ENCODE results near the gene SORCS3. TPM values are rescaled to one million over a fixed set of nuclear protein-coding genes. Genes with fewer than 3 reads are reported as not detected.

SORCS3 gene
- total RNA-seq, 4 donors from 2014 or later, result 0.12 to 0.32 (median 0.15) TPM; not detected in 1

DNA sequence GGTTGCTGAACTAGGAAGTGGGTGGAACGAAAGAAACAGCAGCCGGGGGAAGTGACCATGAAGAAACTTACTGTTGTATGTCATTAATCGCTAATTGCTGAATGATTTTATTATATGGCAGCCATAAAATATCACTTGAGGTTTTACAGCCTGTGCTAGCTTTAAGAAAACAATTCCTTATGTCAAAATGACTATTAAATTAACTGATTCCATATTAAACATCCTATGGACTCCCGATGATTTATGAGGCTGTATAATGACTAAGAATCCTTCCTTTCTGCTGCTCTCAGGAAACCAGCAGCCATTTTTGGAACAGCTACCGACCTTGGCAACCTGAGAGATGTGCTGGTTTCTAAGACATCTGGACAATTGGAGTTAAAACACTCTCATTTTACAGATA, 421.9 kb downstream of the SORCS3 start:
- no peak for DNase-seq (ENCODE audit: low spot score in 2 of 2)
- TF ChIP-seq POLR2A (IDR thresholded peaks at IDR 0.05) (no peak), CTCF (IDR thresholded peaks at IDR 0.05) (no peak)
- H3K4me3 ChIP-seq (ENCODE audit: low read depth, poor library complexity, severe bottlenecking), result no peak overlapping the region
- intact Hi-C loops (cut with DNase I; ENCODE audit: low total_unique reads), result no loop called here
- WGBS, 2 donors, result 52 to 61% methylated on average over 5 of the region's 5 CpGs

- intact Hi-C loops (cut with DNase I; ENCODE audit: low total_unique reads), result no loop called here
- TF ChIP-seq POLR2A (IDR thresholded peaks at IDR 0.05) (no peak), CTCF (IDR thresholded peaks at IDR 0.05) (no peak)
- no peak overlapping the region for H3K4me3 ChIP-seq (ENCODE audit: low read depth, poor library complexity, severe bottlenecking)
- DNase-seq (ENCODE audit: low spot score in 2 of 2), result no peak
- 32 to 40% methylated on average over 5 of the region's 5 CpGs for WGBS, 2 donors
These were observed 422.7 kb downstream of the SORCS3 start for GRCh38 chr10:105063796-105064195.

GRCh38 chr10:105068497-105068896, 427.4 kb downstream of the SORCS3 start:
- intact Hi-C loops (cut with DNase I; ENCODE audit: low total_unique reads), result no loop called here
- DNase-seq (ENCODE audit: low spot score in 2 of 2), result no peak
- 56 to 58% methylated on average over 3 of the region's 3 CpGs for WGBS, 2 donors
- no peak overlapping the region for H3K4me3 ChIP-seq (ENCODE audit: low read depth, poor library complexity, severe bottlenecking)
- TF ChIP-seq CTCF (IDR thresholded peaks at IDR 0.05), result no peak
- TF ChIP-seq POLR2A (IDR thresholded peaks at IDR 0.05), result no peak

GRCh38 chr10:105070249-105070648, 429.2 kb downstream of the SORCS3 start:
- TF ChIP-seq CTCF (IDR thresholded peaks at IDR 0.05), result no peak
- TF ChIP-seq POLR2A (IDR thresholded peaks at IDR 0.05), result no peak
- 68 to 79% methylated on average over 1 of the region's 1 CpG for WGBS, 2 donors
- H3K4me3 ChIP-seq (ENCODE audit: low read depth, poor library complexity, severe bottlenecking), result no peak overlapping the region
- no peak for DNase-seq (ENCODE audit: low spot score in 2 of 2)
- intact Hi-C loops (cut with DNase I; ENCODE audit: low total_unique reads), result no loop called here

DNA sequence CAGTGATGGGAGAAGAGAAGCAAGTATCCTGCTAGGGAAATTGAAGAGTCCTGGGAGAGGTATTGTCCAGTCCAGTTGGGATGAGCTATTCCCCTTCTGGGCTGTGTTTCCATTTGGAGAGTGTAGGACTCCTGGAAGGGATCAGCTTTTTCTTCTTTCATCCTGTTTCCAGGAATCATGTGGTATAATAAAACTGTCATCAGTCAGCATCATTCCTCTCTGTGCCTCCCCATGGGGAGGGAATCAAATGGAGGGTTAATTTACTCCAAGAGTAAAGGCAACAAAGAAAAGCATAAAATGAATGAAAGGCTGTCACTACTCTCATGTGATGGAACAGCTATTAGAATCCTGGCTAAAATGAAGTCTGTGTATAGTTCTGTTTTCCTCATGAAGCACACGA, 429.9 kb downstream of the SORCS3 start:
- no peak for DNase-seq (ENCODE audit: low spot score in 2 of 2)
- intact Hi-C loops (cut with DNase I; ENCODE audit: low total_unique reads), result no loop called here
- H3K4me3 ChIP-seq (ENCODE audit: low read depth, poor library complexity, severe bottlenecking), result no peak overlapping the region
- WGBS, 2 donors, result 20 to 30% methylated on average over 1 of the region's 1 CpG
- TF ChIP-seq POLR2A (IDR thresholded peaks at IDR 0.05) (no peak), CTCF (IDR thresholded peaks at IDR 0.05) (no peak)

DNA sequence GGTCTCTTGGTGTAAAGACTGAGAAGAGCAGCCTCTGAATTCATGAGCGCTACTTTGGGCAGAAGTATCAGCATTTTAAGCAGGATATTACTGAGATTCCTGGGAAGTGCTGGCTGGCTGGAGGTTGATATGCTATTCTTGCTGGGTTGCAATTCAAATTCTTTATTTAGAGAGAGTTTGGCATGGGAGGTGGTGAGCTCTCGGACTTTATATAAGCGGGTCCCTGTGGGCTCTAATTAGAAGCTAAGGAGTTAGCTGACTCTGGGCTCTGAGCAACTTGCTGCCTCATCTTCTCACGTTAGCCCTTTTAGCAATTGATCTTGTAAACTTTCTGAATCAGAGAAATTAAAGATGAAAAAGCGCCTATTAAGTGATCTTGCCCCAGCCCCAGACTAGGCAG, 430.9 kb downstream of the SORCS3 start:
- no peak for DNase-seq (ENCODE audit: low spot score in 2 of 2)
- intact Hi-C loops (cut with DNase I; ENCODE audit: low total_unique reads), result no loop called here
- TF ChIP-seq POLR2A (IDR thresholded peaks at IDR 0.05) (no peak), CTCF (IDR thresholded peaks at IDR 0.05) (no peak)
- 49 to 72% methylated on average over 5 of the region's 5 CpGs for WGBS, 2 donors
- no peak overlapping the region for H3K4me3 ChIP-seq (ENCODE audit: low read depth, poor library complexity, severe bottlenecking)

Measured in lower leg skin (tissue), 4 donors.